RWPE2 (cell line): ENCODE data around the gene ST3GAL3.

Experiments
- ATAC-seq: fragments of 200-7000 bp; cut with Tn5 transposase; 3 replicates; pipeline ENCODE4 v1.9.1; 2021; ENCODE audit warnings: low read depth
- DNase-seq: peaks from one replicate; pipeline ENCODE4 v3.0.0-alpha.2; 2020; ENCODE audit warnings: low spot score
- H3K27ac ChIP-seq: fragments of 450-650 bp; 2 replicates; pipeline ENCODE4 v1.5.1; 2017; ENCODE audit warnings: mild to moderate bottlenecking; ENCODE audit not compliant: poor library complexity, severe bottlenecking
- H3K27me3 ChIP-seq: fragments of 250-450 bp; sonication (Bioruptor Pico); 2 replicates; pipeline ENCODE4 v1.5.1; 2021; ENCODE audit warnings: mild to moderate bottlenecking, moderate library complexity; ENCODE audit not compliant: insufficient read depth, poor library complexity, severe bottlenecking
- H3K36me3 ChIP-seq: fragments of 250-450 bp; sonication (Bioruptor Pico); 2 replicates; pipeline ENCODE4 v1.5.1; 2020; ENCODE audit warnings: low read depth, mild to moderate bottlenecking, moderate library complexity
- H3K4me1 ChIP-seq: fragments of 250-450 bp; sonication (Bioruptor Pico); 2 replicates; pipeline ENCODE4 v1.5.1; 2021; ENCODE audit warnings: mild to moderate bottlenecking, moderate library complexity; ENCODE audit not compliant: insufficient read depth, poor library complexity, severe bottlenecking
- H3K4me3 ChIP-seq: fragments of 250-450 bp; sonication (Bioruptor Pico); 2 replicates; pipeline ENCODE4 v1.5.1; 2021; ENCODE audit warnings: mild to moderate bottlenecking, moderate library complexity; ENCODE audit not compliant: severe bottlenecking
- H3K9me3 ChIP-seq: fragments of 250-450 bp; sonication (Bioruptor Pico); 2 replicates; pipeline ENCODE4 v1.5.1; 2021; ENCODE audit warnings: mild to moderate bottlenecking, moderate library complexity; ENCODE audit not compliant: severe bottlenecking
- CTCF ChIP-seq: fragments of 450-650 bp; IDR thresholded peaks from one replicate; pipeline ENCODE4 v1.5.1; 2017; ENCODE audit warnings: mild to moderate bottlenecking, moderate library complexity; ENCODE audit not compliant: poor library complexity, severe bottlenecking

Gene ST3GAL3

GRCh38 chr1:43854473-43854872, 147.1 kb downstream of the ST3GAL3 start:
- Histone ChIP-seq H3K4me3 (no peak overlapping the region), H3K27ac (no peak overlapping the region), H3K9me3 (no peaks in the 10 kb centered on the region), H3K36me3 (no peaks in the 10 kb centered on the region), H3K4me1 (peaks cover 18% of the 10 kb centered on the region), H3K27me3 (no peaks in the 10 kb centered on the region)
- DNase-seq (no peak), ATAC-seq (no peak)
- TF ChIP-seq CTCF = no peak

- ATAC-seq = no peak
- TF ChIP-seq CTCF = no peak
Measured at GRCh38 chr1:43856188-43856587, 148.9 kb downstream of the ST3GAL3 start.

GRCh38 chr1:43857163-43857562, 149.8 kb downstream of the ST3GAL3 start:
- H3K27me3 ChIP-seq = no peaks in the 10 kb centered on the region
- H3K36me3 ChIP-seq = no peaks in the 10 kb centered on the region
- DNase-seq (no peak), ATAC-seq (no peak)
- H3K4me1 ChIP-seq = peaks cover 29% of the 10 kb centered on the region
- TF ChIP-seq CTCF = no peak
- H3K4me3 ChIP-seq = no peak overlapping the region
- H3K27ac ChIP-seq = no peak overlapping the region
- no peaks in the 10 kb centered on the region for H3K9me3 ChIP-seq

More at GRCh38 chr1:43856188-43856587, 148.9 kb downstream of the ST3GAL3 start:
- no peak for DNase-seq
- Histone ChIP-seq H3K4me3 (no peak overlapping the region), H3K9me3 (no peaks in the 10 kb centered on the region), H3K36me3 (no peaks in the 10 kb centered on the region), H3K4me1 (peaks cover 23% of the 10 kb centered on the region), H3K27ac (no peak overlapping the region), H3K27me3 (no peaks in the 10 kb centered on the region)

GRCh38 chr1:43858324-43858723, 151.0 kb downstream of the ST3GAL3 start:
- Histone ChIP-seq H3K4me1 (peaks cover 25% of the 10 kb centered on the region), H3K27me3 (no peaks in the 10 kb centered on the region), H3K27ac (peak overlapping the region; percentile 68), H3K36me3 (no peaks in the 10 kb centered on the region), H3K4me3 (no peak overlapping the region), H3K9me3 (no peaks in the 10 kb centered on the region)
- ATAC-seq (peak; percentile 97), DNase-seq (peak; percentile 88)
- no peak for TF ChIP-seq CTCF

- H3K4me3 ChIP-seq = no peak overlapping the region
- no peaks in the 10 kb centered on the region for H3K36me3 ChIP-seq
- peak overlapping the region; percentile 49 for H3K27ac ChIP-seq
Measured at GRCh38 chr1:43861337-43861736, 154.0 kb downstream of the ST3GAL3 start.

More at GRCh38 chr1:43861337-43861736, 154.0 kb downstream of the ST3GAL3 start:
- Histone ChIP-seq H3K9me3 (no peaks in the 10 kb centered on the region), H3K4me1 (peaks cover 22% of the 10 kb centered on the region), H3K27me3 (no peaks in the 10 kb centered on the region)
- DNase-seq = no peak
- no peak for TF ChIP-seq CTCF
- ATAC-seq = peak; percentile 9; the same call in 2 of the 3 replicates
